ENCODE data around the gene KMT2E.
"Not testable (repeated sequence)": the region's sequence is repeated elsewhere in the genome, so short reads cannot be mapped to it uniquely, and the experiment has no call there.

KMT2E gene

DNA sequence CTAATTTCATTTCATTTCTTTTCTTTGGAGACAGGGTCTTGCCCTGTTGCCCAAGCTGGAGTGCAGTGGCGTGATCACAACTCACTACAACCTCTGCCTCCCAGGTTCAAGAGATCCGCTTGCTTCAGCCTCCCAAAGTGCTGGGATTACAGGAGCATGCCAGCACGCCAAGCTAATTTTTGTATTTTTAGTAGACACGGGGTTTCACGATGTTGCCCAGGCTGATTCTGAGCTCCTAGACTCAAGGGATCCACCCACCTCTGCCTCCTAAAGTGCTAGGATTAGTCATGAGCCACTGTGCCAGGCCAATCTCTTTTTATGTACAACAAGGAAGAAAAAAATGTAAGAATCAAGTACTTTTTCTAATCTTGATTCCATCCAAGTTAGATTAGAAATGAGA, 10.7 kb upstream of the KMT2E start:
- Histone ChIP-seq H3K36me3 (ENCODE audit: insufficient read depth, low read length) (peaks cover 36% of the 10 kb centered on the region), H3K9me3 (ENCODE audit: insufficient read depth, low read depth, low read length) (no peaks in the 10 kb centered on the region), H3K9ac (ENCODE audit: low read depth, low read length) (no peak overlapping the region), H3K27me3 (ENCODE audit: insufficient read depth, low read length) (no peaks in the 10 kb centered on the region), H3K4me1 (ENCODE audit: insufficient read depth, low read length) (peaks cover 21% of the 10 kb centered on the region), H3K27ac (ENCODE audit: low read depth, low read length) (no peak overlapping the region), H3K4me3 (ENCODE audit: low read length) (no peak overlapping the region)
- WGBS: 85% methylated on average over 5 of the region's 5 CpGs

- Histone ChIP-seq H3K4me3 (ENCODE audit: low read length) (no peak overlapping the region), H3K27ac (ENCODE audit: low read depth, low read length) (no peak overlapping the region), H3K27me3 (ENCODE audit: insufficient read depth, low read length) (no peaks in the 10 kb centered on the region), H3K4me1 (ENCODE audit: insufficient read depth, low read length) (peaks cover 21% of the 10 kb centered on the region), H3K36me3 (ENCODE audit: insufficient read depth, low read length) (peaks cover 42% of the 10 kb centered on the region), H3K9ac (ENCODE audit: low read depth, low read length) (no peak overlapping the region), H3K9me3 (ENCODE audit: insufficient read depth, low read depth, low read length) (no peaks in the 10 kb centered on the region)
- WGBS: 100% methylated on average over 1 of the region's 1 CpG
Measured at GRCh38 chr7:105003872-105004510, 10.0 kb upstream of the KMT2E start.

DNA sequence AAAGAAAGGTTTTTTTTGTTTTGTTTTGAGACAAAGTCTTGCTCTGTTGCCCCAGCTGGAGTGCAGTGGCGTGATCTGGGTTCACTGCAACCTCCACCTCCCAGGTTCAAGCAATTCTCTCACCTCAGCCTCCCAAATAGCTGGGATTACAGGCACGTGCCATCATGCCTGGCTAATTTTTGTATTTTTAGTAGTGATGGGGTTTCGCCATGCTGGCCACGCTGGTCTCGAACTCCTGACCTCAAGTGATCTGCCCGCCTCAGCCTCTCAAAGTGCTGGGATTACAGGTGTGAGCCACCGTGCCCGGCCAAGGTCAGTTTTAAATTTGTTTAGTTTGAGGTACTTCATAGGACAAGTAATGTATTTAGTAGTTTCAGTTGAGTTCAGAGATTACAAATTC, 9.0 kb upstream of the KMT2E start:
- H3K27me3 ChIP-seq (ENCODE audit: insufficient read depth, low read length); H3K9ac ChIP-seq (ENCODE audit: low read depth, low read length); H3K27ac ChIP-seq (ENCODE audit: low read depth, low read length); H3K9me3 ChIP-seq (ENCODE audit: insufficient read depth, low read depth, low read length); H3K4me3 ChIP-seq (ENCODE audit: low read length): not testable (repeated sequence)
- peaks cover 44% of the 10 kb centered on the region for H3K36me3 ChIP-seq (ENCODE audit: insufficient read depth, low read length)
- WGBS: 95% methylated on average over 8 of the region's 8 CpGs
- H3K4me1 ChIP-seq (ENCODE audit: insufficient read depth, low read length): peaks cover 28% of the 10 kb centered on the region

DNA sequence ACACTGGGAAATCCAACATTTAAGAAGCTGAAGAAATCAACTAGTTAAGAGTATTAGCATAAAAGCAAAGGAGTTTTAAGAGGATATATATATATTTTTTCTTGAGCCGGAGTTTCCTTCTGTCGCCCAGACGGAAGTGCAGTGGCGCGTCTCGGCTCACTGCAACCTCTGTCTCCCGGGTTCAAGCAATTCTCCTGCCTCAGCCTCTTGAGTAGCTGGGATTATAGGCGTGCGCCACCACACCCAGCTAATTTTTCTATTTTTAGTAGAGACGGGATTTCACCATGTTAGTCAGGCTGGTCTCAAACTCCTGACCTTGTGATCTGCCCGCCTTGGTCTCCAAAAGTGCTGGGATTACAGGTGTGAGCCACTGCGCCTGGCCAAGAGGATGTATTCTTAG, 8.5 kb upstream of the KMT2E start:
- WGBS: 95% methylated on average over 12 of the region's 12 CpGs
- peaks cover 47% of the 10 kb centered on the region for H3K36me3 ChIP-seq (ENCODE audit: insufficient read depth, low read length)
- H3K27ac ChIP-seq (ENCODE audit: low read depth, low read length): not testable (repeated sequence)

GRCh38 chr7:105006367-105007136, 7.5 kb upstream of the KMT2E start:
- Histone ChIP-seq H3K9ac (ENCODE audit: low read depth, low read length) (no peak overlapping the region), H3K4me1 (ENCODE audit: insufficient read depth, low read length) (peaks cover 32% of the 10 kb centered on the region), H3K27ac (ENCODE audit: low read depth, low read length) (no peak overlapping the region), H3K4me3 (ENCODE audit: low read length) (no peak overlapping the region), H3K36me3 (ENCODE audit: insufficient read depth, low read length) (peaks cover 44% of the 10 kb centered on the region), H3K9me3 (ENCODE audit: insufficient read depth, low read depth, low read length) (no peaks in the 10 kb centered on the region), H3K27me3 (ENCODE audit: insufficient read depth, low read length) (no peaks in the 10 kb centered on the region)
- WGBS: 74% methylated on average over 4 of the region's 5 CpGs

More for the DNA sequence above, 8.5 kb upstream of the KMT2E start:
- H3K27me3 ChIP-seq (ENCODE audit: insufficient read depth, low read length); H3K9ac ChIP-seq (ENCODE audit: low read depth, low read length); H3K9me3 ChIP-seq (ENCODE audit: insufficient read depth, low read depth, low read length); H3K4me3 ChIP-seq (ENCODE audit: low read length): not testable (repeated sequence)
- H3K4me1 ChIP-seq (ENCODE audit: insufficient read depth, low read length): peaks cover 33% of the 10 kb centered on the region

DNA sequence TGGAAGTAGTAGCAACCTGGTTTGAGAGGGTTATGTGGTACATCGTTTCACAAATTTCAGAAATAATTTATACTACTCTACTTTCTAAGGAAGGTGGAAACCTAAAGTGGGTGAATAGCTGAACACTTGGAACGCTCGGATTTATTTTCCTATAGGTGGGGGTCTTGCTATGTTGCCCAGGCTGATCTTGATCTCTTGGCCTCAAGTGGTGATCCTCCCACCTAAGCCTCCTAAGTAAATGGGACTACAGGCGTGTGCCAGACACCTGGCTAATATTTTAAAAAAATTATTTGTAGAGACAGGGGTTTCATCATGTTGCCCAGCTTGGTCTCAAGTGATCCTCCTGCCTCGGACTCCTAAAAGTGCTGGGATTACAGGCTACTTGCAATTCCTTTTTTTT, 6.7 kb upstream of the KMT2E start:
- H3K9me3 ChIP-seq (ENCODE audit: insufficient read depth, low read depth, low read length): no peaks in the 10 kb centered on the region
- no peaks in the 10 kb centered on the region for H3K27me3 ChIP-seq (ENCODE audit: insufficient read depth, low read length)
- no peak overlapping the region for H3K9ac ChIP-seq (ENCODE audit: low read depth, low read length)
- H3K27ac ChIP-seq (ENCODE audit: low read depth, low read length): no peak overlapping the region
- WGBS: 100% methylated on average over 4 of the region's 5 CpGs
- peaks cover 40% of the 10 kb centered on the region for H3K36me3 ChIP-seq (ENCODE audit: insufficient read depth, low read length)
- H3K4me3 ChIP-seq (ENCODE audit: low read length): no peak overlapping the region
- H3K4me1 ChIP-seq (ENCODE audit: insufficient read depth, low read length): peaks cover 29% of the 10 kb centered on the region

DNA sequence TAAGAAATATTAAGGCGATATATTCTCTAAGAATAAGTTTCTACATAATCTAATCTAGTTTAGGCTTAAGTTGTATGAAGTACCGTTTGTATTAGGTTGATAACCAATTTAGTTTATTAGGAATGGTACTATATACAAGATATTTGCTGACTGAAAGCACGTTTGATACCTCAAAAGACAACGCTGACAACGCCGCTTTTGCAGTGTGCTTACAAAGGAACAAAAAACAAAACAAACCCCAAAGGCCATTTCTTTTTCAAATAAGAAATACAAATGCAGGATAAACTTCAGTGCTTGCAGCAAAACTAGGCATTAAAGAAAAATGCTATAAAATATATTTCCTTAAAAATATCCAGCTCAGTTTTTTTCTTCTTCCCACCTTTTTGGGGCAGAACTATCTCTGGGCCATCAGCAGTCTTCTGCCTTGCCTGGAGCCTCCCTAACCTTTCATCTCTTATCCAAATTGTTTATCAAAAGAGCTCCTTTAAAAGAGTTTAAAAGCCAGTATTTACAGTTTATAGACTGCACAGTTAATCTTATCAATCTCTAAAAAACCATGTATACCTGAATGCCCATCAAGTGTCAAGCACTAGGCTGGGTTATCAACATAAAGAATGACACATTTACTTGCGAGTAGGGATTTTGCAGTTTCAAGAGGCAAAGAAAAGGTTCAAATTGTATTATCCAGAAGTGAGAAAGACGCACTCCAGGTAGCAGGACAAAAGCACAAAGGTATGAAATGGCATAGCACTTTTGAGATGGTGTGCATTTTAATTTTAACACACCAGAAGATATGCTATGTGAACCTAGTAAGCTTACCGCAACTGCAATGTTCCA, 4.1 kb upstream of the KMT2E start:
- no peaks in the 10 kb centered on the region for H3K9me3 ChIP-seq (ENCODE audit: insufficient read depth, low read depth, low read length)
- 66% methylated on average over 6 of the region's 9 CpGs for WGBS
- H3K27me3 ChIP-seq (ENCODE audit: insufficient read depth, low read length): no peaks in the 10 kb centered on the region
- no peak overlapping the region for H3K27ac ChIP-seq (ENCODE audit: low read depth, low read length)
- H3K9ac ChIP-seq (ENCODE audit: low read depth, low read length): peak overlapping the region; percentile 100
- peaks cover 34% of the 10 kb centered on the region for H3K36me3 ChIP-seq (ENCODE audit: insufficient read depth, low read length)
- peaks cover 20% of the 10 kb centered on the region for H3K4me1 ChIP-seq (ENCODE audit: insufficient read depth, low read length)
- H3K4me3 ChIP-seq (ENCODE audit: low read length): peak overlapping the region; percentile 95

DNA sequence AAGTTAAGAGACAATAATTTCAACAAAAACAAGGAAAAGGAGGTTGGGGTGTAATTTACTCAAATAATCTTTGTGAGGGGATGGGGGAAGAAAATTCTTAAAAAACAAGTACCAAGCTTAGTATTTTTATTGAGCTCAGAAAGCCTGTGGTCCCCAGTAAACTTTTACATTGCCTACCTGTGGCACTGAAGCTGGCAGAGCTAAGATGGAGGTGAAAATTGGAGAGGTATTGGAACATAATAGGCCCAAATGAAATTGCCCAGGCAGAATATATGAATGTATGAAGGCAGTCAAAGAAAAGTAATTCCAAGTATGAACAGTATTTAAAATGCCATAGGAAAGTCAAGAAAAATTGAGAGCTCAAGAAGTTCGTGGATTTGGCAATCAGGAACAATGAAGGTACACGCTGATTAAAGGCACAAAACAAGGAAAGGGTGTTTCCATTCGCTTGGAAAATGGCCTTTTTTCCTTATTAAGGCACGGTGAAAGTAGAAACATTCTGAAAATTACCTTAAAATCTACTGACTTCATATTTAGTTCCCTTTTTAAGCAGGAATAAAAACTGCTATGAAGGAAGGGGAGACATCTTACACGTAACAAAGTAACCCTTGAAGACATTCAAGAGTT, 3.4 kb upstream of the KMT2E start:
- Histone ChIP-seq H3K27ac (ENCODE audit: low read depth, low read length) (0 out of 2 replicates have a peak overlapping the region, but pooled peaks have one; percentile 5), H3K9ac (ENCODE audit: low read depth, low read length) (peak overlapping the region; percentile 100), H3K4me1 (ENCODE audit: insufficient read depth, low read length) (peaks cover 20% of the 10 kb centered on the region), H3K27me3 (ENCODE audit: insufficient read depth, low read length) (no peaks in the 10 kb centered on the region), H3K36me3 (ENCODE audit: insufficient read depth, low read length) (peaks cover 30% of the 10 kb centered on the region), H3K4me3 (ENCODE audit: low read length) (peak overlapping the region; percentile 95), H3K9me3 (ENCODE audit: insufficient read depth, low read depth, low read length) (no peaks in the 10 kb centered on the region)
- WGBS: 19% methylated on average over 4 of the region's 5 CpGs

DNA sequence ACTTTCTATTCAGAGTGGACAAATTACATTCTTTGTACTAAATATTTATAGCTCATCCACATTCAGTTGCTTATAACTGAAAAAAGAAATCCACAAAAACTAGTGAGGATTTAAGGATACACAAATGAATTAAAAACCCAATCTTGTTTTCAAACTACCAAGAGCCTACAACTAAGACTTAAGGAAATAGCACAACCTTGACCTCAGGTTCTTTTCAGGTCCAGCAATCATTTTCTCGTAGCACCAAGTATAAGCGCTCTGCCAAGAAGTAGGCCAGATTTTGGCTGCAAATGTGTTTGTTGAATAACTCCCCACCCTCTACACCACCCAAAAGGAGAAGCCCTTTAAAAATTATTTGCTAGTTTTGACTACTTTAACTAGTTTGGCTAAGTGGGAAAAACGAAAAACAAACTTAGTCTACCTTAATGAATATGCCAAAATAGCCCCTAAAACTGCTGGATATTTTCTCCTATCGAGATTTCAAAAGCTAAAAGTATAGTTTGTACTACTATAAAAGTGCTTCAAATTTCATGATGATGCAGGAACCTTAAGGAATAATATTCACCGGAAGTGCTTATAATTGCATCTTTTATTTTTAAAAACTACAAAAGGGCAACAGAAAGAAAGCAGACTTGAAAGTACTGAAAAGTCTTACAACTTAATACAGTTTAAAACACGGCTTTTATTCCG, 2.7 kb upstream of the KMT2E start:
- WGBS: 10% methylated on average over 5 of the region's 7 CpGs
- Histone ChIP-seq H3K36me3 (ENCODE audit: insufficient read depth, low read length) (peaks cover 28% of the 10 kb centered on the region), H3K4me3 (ENCODE audit: low read length) (peak overlapping the region; percentile 95), H3K27me3 (ENCODE audit: insufficient read depth, low read length) (no peaks in the 10 kb centered on the region), H3K9ac (ENCODE audit: low read depth, low read length) (peak overlapping the region; percentile 100), H3K9me3 (ENCODE audit: insufficient read depth, low read depth, low read length) (no peaks in the 10 kb centered on the region), H3K4me1 (ENCODE audit: insufficient read depth, low read length) (peaks cover 26% of the 10 kb centered on the region), H3K27ac (ENCODE audit: low read depth, low read length) (peak overlapping the region; percentile 21; the same call in 1 of the 2 replicates)

- peak overlapping the region; percentile 100 for H3K9ac ChIP-seq (ENCODE audit: low read depth, low read length)
- peak overlapping the region; percentile 100 for H3K27ac ChIP-seq (ENCODE audit: low read depth, low read length)
- H3K36me3 ChIP-seq (ENCODE audit: insufficient read depth, low read length): peaks cover 22% of the 10 kb centered on the region
- no peaks in the 10 kb centered on the region for H3K9me3 ChIP-seq (ENCODE audit: insufficient read depth, low read depth, low read length)
- peak overlapping the region; percentile 95 for H3K4me3 ChIP-seq (ENCODE audit: low read length)
- WGBS: 1% methylated on average over 21 of the region's 21 CpGs
- H3K27me3 ChIP-seq (ENCODE audit: insufficient read depth, low read length): no peaks in the 10 kb centered on the region
- H3K4me1 ChIP-seq (ENCODE audit: insufficient read depth, low read length): peaks cover 31% of the 10 kb centered on the region
Measured at GRCh38 chr7:105011831-105012502, 2.0 kb upstream of the KMT2E start.

Data from HUES64 (cell line).